ENCODE measurements around the gene RPL36A.

DNA sequence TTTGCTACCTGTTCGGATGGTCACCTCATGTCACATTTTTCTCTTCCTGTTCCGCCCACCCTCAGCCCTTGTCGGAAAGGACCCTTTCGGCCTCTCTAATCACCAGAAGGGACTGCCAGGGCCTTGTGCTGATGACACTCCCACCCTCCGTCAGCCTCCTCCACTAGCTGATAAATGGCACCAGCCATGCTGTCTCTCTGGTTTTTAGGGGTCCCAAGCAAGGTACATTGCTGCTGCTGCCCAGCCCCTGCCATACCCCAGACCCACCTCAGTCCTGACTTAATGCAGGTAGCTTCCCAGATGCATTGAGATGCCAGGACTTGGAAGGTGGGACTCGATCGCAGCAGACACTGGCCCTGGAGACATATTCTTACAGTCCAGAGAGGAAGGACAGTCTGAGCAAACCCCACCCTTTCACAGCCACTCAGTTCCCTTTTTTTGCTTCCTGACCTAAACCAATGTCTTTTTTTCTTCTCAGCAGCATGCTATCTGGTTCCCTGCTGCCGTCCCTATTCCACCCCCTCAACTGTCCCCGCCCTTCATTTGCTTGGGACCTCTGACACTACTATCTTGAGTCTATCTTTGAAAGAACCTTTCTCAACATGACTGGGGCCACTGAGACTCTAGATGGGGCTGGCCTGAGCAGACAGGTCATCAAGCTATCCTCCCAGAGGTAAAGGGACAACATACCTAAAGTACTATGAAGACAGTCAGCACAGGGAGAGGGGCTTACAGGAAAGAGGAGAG, 4.8 kb upstream of the RPL36A start, which contains the start of gene BTK:
- TF ChIP-seq EZH2 (IDR thresholded peaks at IDR 0.05; ENCODE audit: insufficient read depth, low read length): no peak
- TF ChIP-seq, protein P1, sequence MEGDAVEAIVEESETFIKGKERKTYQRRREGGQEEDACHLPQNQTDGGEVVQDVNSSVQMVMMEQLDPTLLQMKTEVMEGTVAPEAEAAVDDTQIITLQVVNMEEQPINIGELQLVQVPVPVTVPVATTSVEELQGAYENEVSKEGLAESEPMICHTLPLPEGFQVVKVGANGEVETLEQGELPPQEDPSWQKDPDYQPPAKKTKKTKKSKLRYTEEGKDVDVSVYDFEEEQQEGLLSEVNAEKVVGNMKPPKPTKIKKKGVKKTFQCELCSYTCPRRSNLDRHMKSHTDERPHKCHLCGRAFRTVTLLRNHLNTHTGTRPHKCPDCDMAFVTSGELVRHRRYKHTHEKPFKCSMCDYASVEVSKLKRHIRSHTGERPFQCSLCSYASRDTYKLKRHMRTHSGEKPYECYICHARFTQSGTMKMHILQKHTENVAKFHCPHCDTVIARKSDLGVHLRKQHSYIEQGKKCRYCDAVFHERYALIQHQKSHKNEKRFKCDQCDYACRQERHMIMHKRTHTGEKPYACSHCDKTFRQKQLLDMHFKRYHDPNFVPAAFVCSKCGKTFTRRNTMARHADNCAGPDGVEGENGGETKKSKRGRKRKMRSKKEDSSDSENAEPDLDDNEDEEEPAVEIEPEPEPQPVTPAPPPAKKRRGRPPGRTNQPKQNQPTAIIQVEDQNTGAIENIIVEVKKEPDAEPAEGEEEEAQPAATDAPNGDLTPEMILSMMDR (IDR thresholded peaks at IDR 0.05; ENCODE audit: insufficient read depth, low read depth, low read length): no peak

Measured in astrocyte (in vitro differentiated cells and primary cell).